GM19025 (cell line): ENCODE data around the gene CRKL.
"Not testable (repeated sequence)": the region's sequence is repeated elsewhere in the genome, so short reads cannot be mapped to it uniquely, and the experiment has no call there.

Source experiments
- ATAC-seq: cut with Tn5 transposase; IDR thresholded peaks from one replicate; pipeline ENCODE4 v1.9.1; 2021; ENCODE audit warnings: mild to moderate bottlenecking, low read depth, moderate library complexity; ENCODE audit not compliant: unreplicated experiment

The CRKL gene

GRCh38 chr22:20930435-20930834, 13.2 kb downstream of the CRKL start:
- ATAC-seq = not testable (repeated sequence)

GRCh38 chr22:20931126-20931654, 14.0 kb downstream of the CRKL start:
- ATAC-seq = no peak

GRCh38 chr22:20933910-20934309, 16.7 kb downstream of the CRKL start:
- ATAC-seq = no peak

- not testable (repeated sequence) for ATAC-seq
These were observed 17.8 kb downstream of the CRKL start for GRCh38 chr22:20935049-20935448.

- ATAC-seq = not testable (repeated sequence)
These were observed 18.8 kb downstream of the CRKL start for GRCh38 chr22:20935780-20936539.

- ATAC-seq = no peak
These were observed 20.0 kb downstream of the CRKL start for GRCh38 chr22:20937031-20937793.

- ATAC-seq = no peak
These were observed 20.8 kb downstream of the CRKL start for GRCh38 chr22:20937794-20938671.

GRCh38 chr22:20939457-20940185, 22.4 kb downstream of the CRKL start:
- ATAC-seq = not testable (repeated sequence)

GRCh38 chr22:20940186-20940651, 23.0 kb downstream of the CRKL start:
- ATAC-seq = no peak

GRCh38 chr22:20940904-20941385, 23.7 kb downstream of the CRKL start:
- no peak for ATAC-seq

GRCh38 chr22:20942203-20942902, 25.1 kb downstream of the CRKL start:
- ATAC-seq = not testable (repeated sequence)

- ATAC-seq = no peak
These were observed 26.1 kb downstream of the CRKL start for GRCh38 chr22:20943104-20943933.

GRCh38 chr22:20944042-20944441, 26.8 kb downstream of the CRKL start:
- ATAC-seq = no peak

GRCh38 chr22:20945578-20945934, 28.3 kb downstream of the CRKL start:
- ATAC-seq = no peak

GRCh38 chr22:20946080-20946986, 29.1 kb downstream of the CRKL start:
- ATAC-seq = no peak

- ATAC-seq = no peak
These were observed 29.8 kb downstream of the CRKL start for GRCh38 chr22:20946991-20947390.

GRCh38 chr22:20948450-20948849, 31.2 kb downstream of the CRKL start:
- no peak for ATAC-seq
